PFSK-1 (cell line): ENCODE measurements around the gene PSMC6.

Experiments used
- FOXP2 ChIP-seq: optimal IDR thresholded peaks from 2 replicates; pipeline ENCODE3; 2011; ENCODE audit warnings: borderline replicate concordance, control low read depth, inconsistent platforms; ENCODE audit not compliant: insufficient read depth; ENCODE audit errors: extremely low read length, extremely low read depth
- POLR2AphosphoS5 ChIP-seq: IDR thresholded peaks from 2 replicates; pipeline ENCODE4 v1.6.1; 2012; ENCODE audit warnings: low read depth, mild to moderate bottlenecking, control low read depth, low read length, moderate library complexity
- REST ChIP-seq, 2 experiments: IDR thresholded peaks; 2 replicates each; pipeline versions ENCODE4 v1.6.1 to v1.8.0; 2011 to 2012; ENCODE audit warnings: low read depth in 2 of 2, low read length in 2 of 2, control low read depth in 1 of 2, inconsistent platforms in 1 of 2, mild to moderate bottlenecking in 1 of 2, moderate library complexity in 1 of 2; ENCODE audit not compliant: insufficient read depth in 1 of 2
- SIN3A ChIP-seq: IDR thresholded peaks from 2 replicates; pipeline ENCODE4 v1.6.1; 2012; ENCODE audit warnings: mild to moderate bottlenecking, low read length, moderate library complexity, borderline replicate concordance; ENCODE audit not compliant: insufficient read depth
- TAF1 ChIP-seq: IDR thresholded peaks from 2 replicates; pipeline ENCODE4 v1.6.1; 2012; ENCODE audit warnings: low read length, control low read depth, borderline replicate concordance; ENCODE audit not compliant: insufficient read depth

PSMC6 gene

DNA sequence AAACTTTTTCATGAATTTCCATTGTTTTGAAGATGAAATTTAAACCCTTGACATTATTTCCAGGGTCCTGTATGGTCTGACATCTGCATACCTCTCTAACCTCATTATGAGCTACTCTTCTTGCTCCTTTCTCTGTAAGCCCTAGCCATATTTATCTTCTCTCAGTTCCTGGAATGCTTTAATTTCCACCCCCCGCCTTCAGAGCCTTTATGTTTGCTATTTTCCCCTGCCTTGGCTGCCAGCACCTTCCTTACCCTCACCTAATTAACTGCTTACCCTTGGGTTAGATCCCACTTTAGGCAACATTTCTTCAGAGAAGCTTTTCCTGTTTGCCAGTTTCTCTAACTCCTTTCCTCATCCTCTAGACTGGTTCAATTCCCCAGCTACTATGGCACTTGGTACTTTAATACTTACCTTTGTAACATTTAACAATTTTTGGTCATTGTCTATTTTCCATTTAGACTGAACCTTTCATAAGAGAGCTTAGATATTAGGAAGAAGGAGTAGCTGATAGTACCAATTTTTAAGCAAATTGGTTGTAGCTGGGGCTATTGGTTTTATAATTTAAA lies 29.0 kb downstream of the PSMC6 start:
- TF ChIP-seq POLR2AphosphoS5 = no peak
- no peak for TF ChIP-seq TAF1
- TF ChIP-seq FOXP2 = no peak
- TF ChIP-seq REST (IDR thresholded peaks at IDR 0.05; ENCODE audit: insufficient read depth in 1 of 2, low read depth in 2 of 2, low read length in 2 of 2) = no peak
- TF ChIP-seq SIN3A = no peak

DNA sequence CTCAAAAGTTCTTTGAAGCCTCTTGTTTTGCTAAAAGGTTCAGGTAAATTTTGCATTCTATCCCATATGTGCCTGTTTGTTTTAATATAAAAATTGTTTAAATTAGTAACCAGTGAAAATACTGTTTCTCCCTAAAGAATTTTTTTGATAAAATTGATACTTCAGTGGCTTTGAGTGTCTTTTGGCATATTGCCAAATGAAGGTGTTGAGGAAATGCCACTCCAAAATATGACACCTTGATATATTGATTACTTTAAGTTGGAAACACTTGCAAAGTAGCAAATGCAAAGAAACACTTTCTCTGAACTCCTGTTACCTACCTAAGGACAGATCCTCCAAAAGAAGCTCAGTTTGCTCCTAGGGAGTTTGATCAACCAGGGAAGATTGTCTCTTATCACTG lies 31.4 kb downstream of the PSMC6 start:
- TF ChIP-seq POLR2AphosphoS5 = no peak

DNA sequence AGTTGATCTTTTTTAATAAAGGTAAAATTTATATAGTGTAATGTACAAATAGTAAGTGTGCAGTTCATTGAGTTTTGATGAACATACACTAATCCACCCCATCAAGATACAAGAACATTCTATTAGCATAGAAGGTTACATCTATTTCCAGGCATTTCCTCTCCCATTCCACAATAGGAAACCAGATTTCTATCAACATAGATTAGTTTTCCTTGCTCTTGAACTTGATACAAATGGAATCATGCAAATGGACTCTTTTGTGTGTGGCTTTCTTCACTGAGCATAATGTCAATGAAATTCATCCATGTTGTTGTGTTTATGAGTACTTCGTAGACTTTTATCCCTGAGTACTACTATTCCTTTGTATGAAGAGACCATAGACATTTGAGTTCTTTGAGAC lies 33.8 kb downstream of the PSMC6 start:
- TF ChIP-seq SIN3A = no peak
- TF ChIP-seq REST (IDR thresholded peaks at IDR 0.05; ENCODE audit: insufficient read depth in 1 of 2, low read depth in 2 of 2, low read length in 2 of 2) = no peak
- no peak for TF ChIP-seq FOXP2

- TF ChIP-seq TAF1 (no peak), SIN3A (no peak), REST (IDR thresholded peaks at IDR 0.05; ENCODE audit: insufficient read depth in 1 of 2, low read depth in 2 of 2, low read length in 2 of 2) (no peak), POLR2AphosphoS5 (no peak), FOXP2 (no peak)
These were observed 34.9 kb downstream of the PSMC6 start for GRCh38 chr14:52741865-52742264.

DNA sequence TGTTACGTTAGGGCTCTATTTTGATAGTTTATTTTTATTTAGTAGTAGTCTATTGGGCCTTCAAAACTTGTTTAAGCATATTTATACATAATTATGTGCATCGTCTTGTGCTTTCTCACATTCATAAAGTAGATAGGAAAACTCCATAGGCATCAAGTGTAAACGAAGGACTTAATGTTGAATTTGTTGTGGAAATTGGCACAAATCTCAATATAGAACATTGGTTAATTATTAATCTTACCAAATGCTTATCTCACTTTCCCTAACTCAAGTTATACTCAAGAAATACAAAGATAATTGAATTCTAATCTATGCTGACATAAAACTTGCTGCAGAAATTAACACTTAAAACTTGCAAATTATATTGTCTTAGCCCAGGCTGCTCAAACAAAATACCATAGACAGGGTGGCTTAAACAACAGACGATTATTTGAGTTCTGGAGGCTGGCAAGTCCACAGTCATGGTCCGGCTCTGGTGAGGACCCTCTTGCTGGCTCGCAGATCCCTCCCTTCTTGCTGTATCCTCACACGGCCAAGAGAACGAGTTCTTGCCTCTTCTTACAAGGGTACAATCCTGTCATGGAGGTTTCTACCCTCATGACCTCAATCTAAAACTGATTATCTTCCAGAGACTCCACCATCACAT lies 41.8 kb downstream of the PSMC6 start:
- no peak for TF ChIP-seq TAF1
- TF ChIP-seq FOXP2 = no peak
- TF ChIP-seq POLR2AphosphoS5 = no peak
- TF ChIP-seq SIN3A = no peak
- TF ChIP-seq REST (IDR thresholded peaks at IDR 0.05; ENCODE audit: insufficient read depth in 1 of 2, low read depth in 2 of 2, low read length in 2 of 2) = no peak
